ENCODE results near the gene IDH3A.

- TF ChIP-seq CTCF (IDR thresholded peaks at IDR 0.05) (peak; percentile 56 to 74 (median 71)), POLR2A (IDR thresholded peaks at IDR 0.05) (no peak)
These were observed 17.7 kb upstream of the IDH3A start, which contains the start of gene CIB2 for GRCh38 chr15:78131295-78132061.
